Measurements from ENCODE around the gene ANKRD44.

DNA sequence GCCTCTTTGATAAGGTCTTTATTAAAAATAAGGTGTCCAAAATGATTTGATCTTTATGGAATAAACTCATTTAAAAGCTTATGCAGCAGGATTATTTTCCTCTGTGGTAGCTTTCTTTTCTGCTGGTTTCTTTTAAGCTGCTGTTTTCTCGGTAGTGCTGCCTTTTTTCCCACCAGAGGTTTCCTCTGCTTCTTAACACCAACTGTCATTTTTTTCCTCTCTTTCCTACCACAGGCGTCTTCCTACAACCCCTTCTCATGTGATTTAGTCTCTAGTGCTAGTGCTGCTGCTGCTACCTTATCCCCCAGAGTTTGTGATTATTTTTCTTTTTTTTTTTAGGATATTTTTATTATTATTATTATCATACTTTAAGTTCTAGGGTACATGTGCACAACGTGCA, 281.9 kb downstream of the ANKRD44 start:
- TF ChIP-seq, protein P1, sequence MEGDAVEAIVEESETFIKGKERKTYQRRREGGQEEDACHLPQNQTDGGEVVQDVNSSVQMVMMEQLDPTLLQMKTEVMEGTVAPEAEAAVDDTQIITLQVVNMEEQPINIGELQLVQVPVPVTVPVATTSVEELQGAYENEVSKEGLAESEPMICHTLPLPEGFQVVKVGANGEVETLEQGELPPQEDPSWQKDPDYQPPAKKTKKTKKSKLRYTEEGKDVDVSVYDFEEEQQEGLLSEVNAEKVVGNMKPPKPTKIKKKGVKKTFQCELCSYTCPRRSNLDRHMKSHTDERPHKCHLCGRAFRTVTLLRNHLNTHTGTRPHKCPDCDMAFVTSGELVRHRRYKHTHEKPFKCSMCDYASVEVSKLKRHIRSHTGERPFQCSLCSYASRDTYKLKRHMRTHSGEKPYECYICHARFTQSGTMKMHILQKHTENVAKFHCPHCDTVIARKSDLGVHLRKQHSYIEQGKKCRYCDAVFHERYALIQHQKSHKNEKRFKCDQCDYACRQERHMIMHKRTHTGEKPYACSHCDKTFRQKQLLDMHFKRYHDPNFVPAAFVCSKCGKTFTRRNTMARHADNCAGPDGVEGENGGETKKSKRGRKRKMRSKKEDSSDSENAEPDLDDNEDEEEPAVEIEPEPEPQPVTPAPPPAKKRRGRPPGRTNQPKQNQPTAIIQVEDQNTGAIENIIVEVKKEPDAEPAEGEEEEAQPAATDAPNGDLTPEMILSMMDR (conservative IDR thresholded peaks at IDR 0.05; ENCODE audit: low read length): no peak
- no peak for TF ChIP-seq EZH2phosphoT487 (IDR thresholded peaks at IDR 0.05; ENCODE audit: borderline replicate concordance)
